ENCODE measurements around the gene LHFPL6.

DNA sequence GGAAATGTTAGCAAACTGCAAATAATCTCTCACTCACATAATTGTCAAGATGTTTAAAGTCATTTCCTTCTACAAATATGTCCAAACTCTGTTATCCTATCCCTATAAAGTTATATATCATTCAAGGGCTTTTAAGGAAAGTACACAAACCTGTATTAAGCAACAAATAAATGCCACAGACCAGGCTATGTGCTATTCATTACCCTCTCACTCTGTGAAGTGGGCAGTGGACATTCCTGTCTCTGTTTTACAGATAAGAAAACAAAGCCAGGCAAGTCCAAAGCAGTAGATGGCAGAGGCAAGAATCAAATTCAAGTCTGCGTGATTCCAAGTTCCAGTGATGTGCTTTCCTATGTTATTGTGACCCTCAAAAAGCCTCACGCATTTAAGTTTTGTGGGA, 140.6 kb downstream of the LHFPL6 start:
- TF ChIP-seq, protein P1, sequence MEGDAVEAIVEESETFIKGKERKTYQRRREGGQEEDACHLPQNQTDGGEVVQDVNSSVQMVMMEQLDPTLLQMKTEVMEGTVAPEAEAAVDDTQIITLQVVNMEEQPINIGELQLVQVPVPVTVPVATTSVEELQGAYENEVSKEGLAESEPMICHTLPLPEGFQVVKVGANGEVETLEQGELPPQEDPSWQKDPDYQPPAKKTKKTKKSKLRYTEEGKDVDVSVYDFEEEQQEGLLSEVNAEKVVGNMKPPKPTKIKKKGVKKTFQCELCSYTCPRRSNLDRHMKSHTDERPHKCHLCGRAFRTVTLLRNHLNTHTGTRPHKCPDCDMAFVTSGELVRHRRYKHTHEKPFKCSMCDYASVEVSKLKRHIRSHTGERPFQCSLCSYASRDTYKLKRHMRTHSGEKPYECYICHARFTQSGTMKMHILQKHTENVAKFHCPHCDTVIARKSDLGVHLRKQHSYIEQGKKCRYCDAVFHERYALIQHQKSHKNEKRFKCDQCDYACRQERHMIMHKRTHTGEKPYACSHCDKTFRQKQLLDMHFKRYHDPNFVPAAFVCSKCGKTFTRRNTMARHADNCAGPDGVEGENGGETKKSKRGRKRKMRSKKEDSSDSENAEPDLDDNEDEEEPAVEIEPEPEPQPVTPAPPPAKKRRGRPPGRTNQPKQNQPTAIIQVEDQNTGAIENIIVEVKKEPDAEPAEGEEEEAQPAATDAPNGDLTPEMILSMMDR (IDR thresholded peaks at IDR 0.05): no peak
- TF ChIP-seq TCF7L2 (IDR thresholded peaks at IDR 0.05; ENCODE audit: low read depth, low read length): no peak

Data from Panc1 (cell line).